Fibroblast of the conjunctiva (primary cell): ENCODE measurements around the gene OR6C68.
"Not testable (repeated sequence)": the region's sequence is repeated elsewhere in the genome, so short reads cannot be mapped to it uniquely, and the experiment has no call there.

Experiments
- DNase-seq: peaks from one replicate; pipeline ENCODE4 v3.0.0-alpha.2; 2010; ENCODE audit warnings: low read depth

The OR6C68 gene

DNA sequence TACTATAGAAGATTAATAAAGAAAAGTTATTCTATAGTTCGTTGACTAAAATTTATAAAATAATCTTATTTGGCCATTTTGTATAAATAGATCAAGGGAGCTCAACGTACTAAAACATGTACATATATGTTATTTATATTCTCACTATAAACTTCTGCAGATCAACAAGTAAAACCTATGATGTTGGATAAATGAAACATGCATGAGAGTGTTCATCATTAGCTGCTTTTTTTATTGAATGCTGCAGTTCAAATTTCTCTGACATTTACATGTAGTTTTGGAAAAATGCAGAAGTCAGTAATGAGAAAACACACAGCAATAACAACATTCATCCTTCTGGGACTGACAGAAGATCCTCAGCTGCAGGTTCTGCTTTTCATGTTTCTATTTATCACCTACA is at the start of gene OR6C68:
TSS of gene OR6C68 (plus strand) at position 301 of the 400 bp plus-strand sequence. CDS start at position 301, 0 bp downstream.
- no peak for DNase-seq

DNA sequence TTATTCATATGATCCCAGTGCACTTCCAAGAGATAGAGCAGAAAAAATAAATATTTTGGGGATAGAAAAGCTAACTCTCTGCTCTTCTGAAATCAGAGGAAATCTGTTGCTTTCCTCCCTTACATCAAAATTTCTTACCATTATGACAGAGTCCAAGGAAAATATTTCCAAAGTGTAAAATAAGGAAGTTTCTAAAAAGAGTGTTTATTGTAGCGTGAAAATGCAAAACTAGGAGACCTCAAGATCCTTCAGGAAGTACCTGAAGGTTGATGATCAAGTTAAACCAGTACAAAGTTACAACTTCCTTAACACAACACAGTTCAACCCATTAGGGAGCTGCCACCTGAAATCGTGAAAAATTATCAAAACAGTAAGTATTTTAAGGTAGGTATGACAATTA is 48.4 kb upstream of the OR6C68 start, which contains the start of gene OR6C2:
TSS of gene OR6C2 (plus strand) at position 301 of the 400 bp plus-strand sequence. CDS start 8,138 bp downstream, outside the sequence.
- DNase-seq, result no peak

DNA sequence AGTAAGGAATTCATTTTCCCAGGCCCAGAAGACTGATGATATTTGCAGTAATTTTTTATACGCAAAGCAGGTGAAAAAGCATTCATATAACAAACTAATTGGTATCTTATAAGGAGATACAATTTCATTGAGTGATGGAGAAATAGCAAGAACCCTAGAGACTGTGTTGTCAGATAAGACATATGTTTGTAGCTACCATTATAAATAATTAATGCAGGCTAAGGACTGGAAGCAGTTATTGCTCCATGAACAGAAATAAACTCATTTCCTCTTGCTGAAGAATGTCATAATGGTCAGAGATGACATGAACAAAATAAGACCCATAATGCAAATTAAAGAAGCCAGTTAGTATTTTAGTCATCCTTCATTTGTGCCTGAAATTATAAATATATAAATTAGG is 46.8 kb upstream of the OR6C68 start:
- DNase-seq, result no peak

DNA sequence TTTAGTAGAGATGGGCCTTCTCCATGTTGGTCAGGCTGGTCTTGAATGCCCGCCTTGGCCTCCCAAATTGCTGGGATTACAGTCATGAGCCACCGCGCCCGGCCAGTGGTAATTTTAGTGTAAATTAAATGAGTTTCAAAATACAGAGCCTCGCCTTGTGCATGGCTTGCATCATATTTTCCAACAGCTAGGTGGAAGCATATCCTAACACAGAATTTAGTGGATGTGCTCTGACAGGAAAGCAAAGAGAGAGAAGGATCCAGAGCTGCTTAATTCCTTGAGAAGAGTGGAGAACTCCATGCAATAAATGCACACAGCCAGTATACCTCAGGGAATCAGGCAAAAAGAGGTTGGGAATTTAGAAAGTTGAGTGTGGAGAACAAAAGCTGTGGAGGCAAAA is 45.9 kb upstream of the OR6C68 start:
- no peak for DNase-seq

DNA sequence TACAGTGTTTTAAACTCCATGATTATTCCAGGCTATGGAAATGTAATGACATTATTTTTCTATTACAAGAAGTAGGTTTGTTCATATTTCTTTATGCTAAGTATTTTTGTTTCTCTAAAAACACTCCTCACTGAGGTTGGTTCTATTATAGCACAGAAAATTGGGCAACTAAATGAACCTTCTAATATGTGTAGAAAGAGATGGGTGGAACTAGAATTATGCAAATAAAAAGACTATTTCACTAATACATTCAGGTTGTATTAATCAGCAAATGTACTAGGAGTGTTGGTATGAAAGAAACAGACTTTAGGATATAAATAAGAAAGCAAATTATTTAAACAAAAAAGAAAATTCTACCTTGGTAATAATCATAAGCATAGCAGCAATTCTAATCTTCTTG is 43.4 kb upstream of the OR6C68 start:
- no peak for DNase-seq

DNA sequence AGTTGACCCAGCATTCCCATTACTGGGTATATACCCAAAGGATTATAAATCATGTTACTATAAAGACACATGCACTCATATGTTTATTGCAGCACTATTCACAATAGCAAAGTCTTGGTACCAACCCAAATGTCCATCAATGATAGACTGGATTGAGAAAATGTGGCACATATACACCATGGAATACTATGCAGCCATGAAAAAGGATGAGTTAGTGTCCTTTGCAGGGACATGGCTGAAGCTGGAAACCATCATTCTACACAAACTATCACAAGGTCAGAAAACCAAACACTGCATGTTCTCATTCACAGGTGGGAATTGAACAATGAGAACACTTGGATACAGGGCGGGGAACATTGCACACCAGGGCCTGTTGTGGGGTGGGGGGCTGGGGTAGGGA is 27.3 kb upstream of the OR6C68 start:
- not testable (repeated sequence) for DNase-seq

DNA sequence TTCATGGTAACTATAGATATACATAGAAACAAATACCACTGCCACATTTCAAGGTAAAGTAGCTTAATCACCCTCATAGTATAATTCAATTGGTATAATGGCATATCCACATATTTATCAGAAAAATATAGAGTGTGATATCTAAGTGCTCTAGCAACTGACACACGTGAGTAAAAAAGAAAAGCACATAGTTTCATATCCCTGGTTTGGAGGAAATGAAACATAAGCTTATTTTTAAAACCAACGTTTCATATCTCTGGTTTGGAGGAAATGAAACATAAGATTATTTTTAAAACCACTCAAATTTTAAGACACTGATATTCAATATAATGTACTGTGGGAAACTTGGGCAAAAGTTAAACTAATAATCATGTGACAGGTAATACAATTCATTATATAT is 24.3 kb upstream of the OR6C68 start:
- DNase-seq, result no peak

DNA sequence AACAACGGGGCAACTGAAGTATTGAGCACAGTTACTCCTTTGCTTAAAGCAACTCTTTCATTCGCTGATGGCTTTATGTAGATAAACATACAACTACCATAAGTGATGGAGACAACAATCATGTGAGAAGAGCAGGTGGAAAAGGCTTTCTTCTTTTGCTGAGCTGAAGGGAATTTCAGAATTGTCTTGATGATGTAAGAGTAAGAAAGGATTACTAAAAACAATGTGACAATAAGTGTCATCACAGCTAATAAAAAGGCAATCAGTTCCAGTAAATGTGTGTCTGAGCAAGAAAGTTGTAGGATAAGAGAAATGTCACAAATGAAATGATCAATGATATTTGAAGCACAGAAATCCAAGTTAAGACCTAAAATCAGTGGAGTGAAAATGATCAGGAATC is 22.9 kb upstream of the OR6C68 start:
- no peak for DNase-seq

DNA sequence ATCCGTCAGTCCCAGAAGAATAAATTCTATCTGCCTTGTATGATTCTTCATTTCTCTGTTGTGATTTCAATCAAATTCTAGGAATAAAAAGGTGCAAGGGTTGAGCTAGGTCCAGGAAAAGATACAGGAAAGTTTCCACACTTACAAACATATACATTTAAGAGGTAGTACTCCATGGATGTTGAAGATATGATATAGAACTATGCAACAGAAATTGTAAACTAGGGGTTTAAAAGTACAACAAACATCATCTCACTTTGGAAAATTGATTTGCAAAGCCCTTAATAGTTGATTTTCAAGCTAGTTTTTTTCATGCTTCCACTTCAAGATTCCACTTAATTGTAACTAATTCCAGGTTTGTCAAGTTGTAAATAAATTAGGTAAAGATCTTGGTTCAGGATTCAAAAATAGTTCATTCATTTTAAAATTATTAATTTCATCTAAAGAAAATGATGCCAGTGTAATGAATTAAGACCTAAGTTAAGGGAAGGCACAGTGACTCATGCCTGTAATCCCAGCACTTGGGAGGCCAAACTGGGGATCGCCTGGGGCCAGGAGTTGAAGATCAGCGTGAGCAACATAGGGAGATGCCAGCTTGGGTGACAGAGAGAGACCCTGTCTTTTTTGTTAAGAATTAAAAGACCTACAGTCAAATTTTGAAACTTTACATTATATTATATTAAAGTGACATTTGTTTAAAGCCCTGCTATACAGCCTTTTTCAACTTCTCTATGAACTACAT is 21.9 kb upstream of the OR6C68 start, which contains the start of gene OR6C70:
TSS of gene OR6C70 (minus strand) at position 51 of the 742 bp plus-strand sequence. CDS start at position 51, 0 bp downstream.
- no peak for DNase-seq

DNA sequence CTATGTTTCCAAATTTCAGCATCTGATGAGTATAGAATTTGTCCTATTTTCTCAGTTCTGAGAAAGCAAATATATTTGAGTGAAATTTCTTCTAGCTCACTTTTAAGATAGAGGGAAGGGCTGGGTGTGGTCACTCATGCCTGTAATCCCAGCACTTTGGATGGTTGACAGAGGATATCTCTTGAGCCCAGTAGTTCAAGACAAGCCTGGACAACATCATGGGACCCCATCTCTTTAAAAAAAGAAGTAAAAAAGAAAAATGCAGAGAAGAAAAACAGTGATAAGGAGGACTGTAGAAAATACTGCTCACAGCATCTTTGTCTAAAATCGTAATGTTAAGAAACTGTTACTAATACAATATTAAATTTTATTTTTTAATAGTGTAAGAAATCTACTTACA is 19.9 kb upstream of the OR6C68 start:
- DNase-seq, result no peak

DNA sequence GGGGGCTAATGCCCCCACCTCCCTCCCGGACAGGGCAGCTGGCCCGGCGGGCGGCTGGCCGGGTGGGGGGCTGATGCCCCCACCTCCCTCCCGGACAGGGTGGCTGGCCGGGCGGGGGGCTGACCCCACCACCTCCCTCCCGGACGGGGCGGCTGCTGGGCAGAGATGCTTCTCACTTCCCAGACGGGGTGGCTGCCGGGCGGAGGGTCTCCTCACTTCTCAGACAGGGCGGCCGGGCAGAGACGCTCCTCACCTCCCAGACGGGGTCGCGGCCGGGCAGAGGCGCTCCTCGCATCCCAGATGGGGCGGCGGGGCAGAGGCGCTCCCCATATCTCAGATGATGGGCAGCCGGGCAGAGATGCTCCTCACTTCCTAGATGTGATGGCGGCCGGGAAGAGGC is 13.0 kb upstream of the OR6C68 start:
- DNase-seq, result not testable (repeated sequence)

DNA sequence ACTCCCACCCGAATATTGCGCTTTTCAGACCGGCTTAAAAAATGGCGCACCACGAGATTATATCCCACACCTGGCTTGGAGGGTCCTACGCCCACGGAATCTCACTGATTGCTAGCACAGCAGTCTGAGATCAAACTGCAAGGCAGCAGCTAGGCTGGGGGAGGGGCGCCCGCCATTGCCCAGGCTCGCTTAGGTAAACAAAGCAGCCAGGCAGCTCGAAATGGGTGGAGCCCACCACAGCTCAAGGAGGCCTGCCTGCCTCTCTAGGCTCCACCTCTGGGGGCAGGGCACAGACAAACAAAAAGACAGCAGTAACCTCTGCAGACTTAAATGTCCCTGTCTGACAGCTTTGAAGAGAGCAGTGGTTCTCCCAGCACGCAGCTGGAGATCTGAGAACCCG is 7.9 kb upstream of the OR6C68 start:
- DNase-seq, result not testable (repeated sequence)

DNA sequence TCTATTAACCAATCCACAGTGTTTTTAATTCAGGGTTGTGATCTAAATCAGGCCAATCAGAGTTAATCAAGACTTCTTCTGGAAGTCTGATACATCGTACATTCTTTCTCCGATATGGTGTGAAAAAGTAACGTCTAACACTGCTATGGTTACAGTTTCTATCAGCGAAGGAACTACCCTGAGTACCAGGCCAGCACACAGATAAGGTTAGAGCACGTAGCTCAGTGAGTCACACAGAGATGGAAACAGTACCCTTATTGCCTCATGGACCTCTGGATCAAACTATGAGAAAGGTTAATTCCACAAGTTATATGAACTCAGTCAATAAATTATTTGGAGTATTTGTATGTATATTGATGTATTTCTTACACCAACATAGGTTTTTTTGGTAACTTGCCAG is 3.3 kb downstream of the OR6C68 start:
- DNase-seq, result no peak

DNA sequence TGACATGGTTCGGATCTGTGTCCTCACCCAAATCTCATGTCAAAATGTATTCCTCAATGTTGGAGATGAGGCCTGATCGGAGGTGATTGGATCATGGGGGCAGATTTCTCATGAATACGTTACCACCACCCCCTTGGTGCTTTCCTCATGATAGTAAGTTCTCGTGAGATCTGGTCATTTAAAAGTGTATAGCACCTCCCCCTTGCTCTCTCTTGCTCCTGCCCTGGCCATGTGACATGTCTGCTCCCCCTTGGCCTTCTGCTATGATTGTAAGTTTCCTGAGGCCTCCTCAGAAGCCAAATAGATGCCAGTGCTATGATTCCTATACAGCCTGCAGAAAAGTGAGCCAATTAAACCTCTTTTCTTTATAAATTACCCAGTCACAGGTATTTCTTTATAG is 7.1 kb downstream of the OR6C68 start:
- no peak for DNase-seq

DNA sequence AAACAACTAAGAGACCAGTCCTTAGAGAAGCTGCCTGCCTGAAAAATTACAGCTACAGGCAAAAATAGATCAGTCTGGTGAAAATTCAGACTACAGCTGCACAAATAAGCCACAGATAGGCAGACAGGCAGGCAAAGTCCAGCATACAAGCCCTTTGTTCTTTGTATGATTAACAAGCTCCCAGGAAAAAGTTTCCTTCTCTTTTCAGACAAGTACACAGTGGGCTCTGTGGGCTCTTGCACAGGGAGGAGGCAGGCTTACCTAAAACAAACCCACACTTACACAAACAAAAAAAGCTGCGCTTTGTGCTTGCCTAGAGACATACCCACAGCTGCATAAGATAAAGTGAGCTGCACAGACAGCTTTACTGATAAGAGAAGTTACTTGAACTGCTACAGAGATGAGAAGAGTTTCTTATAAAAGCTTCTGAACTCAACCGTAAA is 7.7 kb downstream of the OR6C68 start:
- no peak for DNase-seq

DNA sequence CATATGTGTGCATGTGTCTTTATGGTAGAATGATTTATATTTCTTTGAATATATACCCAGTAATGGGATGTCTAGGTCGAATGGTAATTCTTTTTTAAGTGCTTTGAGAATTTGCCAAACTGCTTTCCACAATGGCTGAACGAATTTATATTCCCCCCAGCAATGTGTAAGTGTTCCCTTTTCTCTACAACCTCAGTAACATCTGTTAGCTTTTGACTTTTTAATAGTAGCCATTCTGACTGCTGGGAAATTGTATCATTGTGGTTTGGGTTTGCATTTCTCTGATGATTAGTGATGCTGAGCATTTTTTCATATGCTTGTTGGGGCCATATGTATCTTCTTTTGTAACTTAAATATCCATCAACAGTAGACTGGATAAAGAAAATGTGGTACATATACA is 9.4 kb downstream of the OR6C68 start:
- DNase-seq, result no peak

DNA sequence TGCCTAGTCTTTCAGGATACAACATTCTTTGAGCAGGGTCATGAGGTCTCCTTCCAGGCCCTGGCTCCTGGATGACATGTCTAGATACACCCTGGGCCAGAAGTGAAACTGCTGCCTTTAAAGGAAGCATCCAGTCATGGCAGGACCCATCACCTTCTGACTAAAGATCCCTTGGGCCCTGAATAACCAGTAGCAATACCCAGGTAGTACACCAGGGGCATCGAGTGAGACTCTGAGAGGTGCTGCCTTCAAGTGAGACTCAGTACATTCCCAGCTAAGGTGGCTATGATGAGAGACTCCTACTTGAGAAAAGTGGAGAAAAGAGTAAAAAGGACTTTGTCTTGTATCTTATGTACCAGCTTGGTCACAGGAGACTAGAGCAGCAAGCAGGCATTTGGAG is 23.5 kb downstream of the OR6C68 start:
- no peak for DNase-seq

DNA sequence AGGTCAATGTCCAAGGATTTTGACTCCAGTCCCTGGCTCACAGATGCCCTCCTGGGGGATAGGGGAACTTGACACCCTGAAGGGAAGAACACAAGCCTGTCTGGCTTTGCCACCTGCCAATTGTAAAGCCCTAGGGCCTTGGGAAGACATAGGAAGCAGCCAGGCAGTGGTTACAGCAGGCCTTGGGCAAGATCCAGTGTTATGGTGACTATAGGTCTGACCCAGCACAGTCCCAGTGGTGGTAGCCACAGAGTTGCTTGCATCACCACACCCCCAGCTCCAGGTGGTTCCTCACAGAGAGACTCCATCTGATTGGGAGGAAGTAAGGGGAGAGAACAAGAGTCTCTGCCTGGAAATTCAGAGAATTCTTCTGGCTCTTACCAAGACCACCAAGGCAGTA is 24.2 kb downstream of the OR6C68 start:
- DNase-seq, result no peak
